Adipose tissue (tissue), 3 donors: ENCODE measurements around the gene VSTM4. TPM values are rescaled to one million over a fixed set of nuclear protein-coding genes. Genes with fewer than 3 reads are reported as not detected.

Experiments
- H3K27ac ChIP-seq: one replicate; pipeline ENCODE4 v1.5.1; 2013; ENCODE audit warnings: low read depth, low read length
- whole genome bisulfite sequencing, 3 donors: extraction: QIAGEN DNeasy Blood & Tissue Kit; methylation state at CpG; one replicate each; pipeline ENCODE4 v1.1.7; 2013; 5-methylcytosine and 5-hydroxymethylcytosine counted together
- polyA plus RNA-seq, 3 donors: library from polyadenylated mRNA; stranded (reverse); fragments of 200-250 nt; gene quantifications; one replicate each; pipeline ENCODE4 v1.2.3, GENCODE V29; 2013
- donor health status: healthy with polysubstance abuse.
- donor health status: Bipolar disorder and iron deficiency.
- donor health status: healthy.

The VSTM4 gene
- polyA plus RNA-seq, 3 donors: 2.5 to 18.2 (median 9.4) TPM

GRCh38 chr10:48970654-48971053, 144.7 kb downstream of the VSTM4 start:
- no peak overlapping the region for H3K27ac ChIP-seq
- 80 to 83% (median 81%) methylated on average over 4 of the region's 4 CpGs for WGBS, 3 donors

GRCh38 chr10:48970046-48970445, 145.3 kb downstream of the VSTM4 start:
- 83 to 94% (median 92%) methylated on average over 14 of the region's 14 CpGs for WGBS, 3 donors

DNA sequence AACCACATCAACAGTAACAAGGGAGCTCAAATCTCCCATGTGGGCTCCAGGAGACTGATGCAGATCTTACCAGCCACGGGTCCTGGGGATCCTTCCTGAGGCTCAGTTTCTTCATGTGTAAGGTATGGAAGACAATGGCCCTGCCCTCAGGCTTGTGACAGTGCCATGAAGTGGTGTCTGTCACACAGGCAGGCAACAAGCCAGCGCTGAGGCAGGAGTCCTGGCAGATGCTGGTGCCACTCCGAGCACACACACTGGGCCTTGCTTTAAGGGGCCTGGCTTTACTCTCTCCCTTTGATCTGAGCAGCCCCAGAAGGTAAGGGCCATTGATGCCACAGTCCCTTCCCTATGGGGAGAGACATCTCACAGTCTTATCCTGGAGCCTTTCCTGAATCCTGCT, 147.3 kb downstream of the VSTM4 start:
- 74 to 90% (median 84%) methylated on average over 3 of the region's 3 CpGs for WGBS, 3 donors
- no peak overlapping the region for H3K27ac ChIP-seq

More at GRCh38 chr10:48970046-48970445, 145.3 kb downstream of the VSTM4 start:
- no peak overlapping the region for H3K27ac ChIP-seq

DNA sequence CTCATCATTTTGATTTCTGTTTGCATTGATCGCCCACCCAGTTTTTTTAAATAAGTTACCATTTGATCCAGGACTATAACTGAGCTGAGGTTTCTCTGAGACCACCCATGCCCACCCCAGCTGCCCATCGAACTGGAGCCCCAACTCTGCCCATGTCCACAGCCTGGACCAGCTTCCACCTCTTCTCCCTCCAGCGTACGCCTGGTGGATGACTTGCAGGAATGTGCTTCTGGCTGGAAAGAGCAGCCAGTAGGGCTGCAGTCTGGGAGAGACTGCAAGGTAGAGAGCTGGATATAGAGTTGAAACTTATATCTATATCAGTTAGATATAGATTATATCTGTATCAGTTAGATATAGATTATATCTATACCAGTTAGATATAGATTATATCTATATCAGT, 149.9 kb downstream of the VSTM4 start:
- H3K27ac ChIP-seq: no peak overlapping the region
- 89 to 96% (median 94%) methylated on average over 4 of the region's 4 CpGs for WGBS, 3 donors

Other genes with a start within 250 kb of the VSTM4 start
- not detected for gene LRRC18, start 175.7 kb downstream of the VSTM4 start, polyA plus RNA-seq
- gene FAM170B, start 18.5 kb upstream of the VSTM4 start, polyA plus RNA-seq: not detected
- 10 to 100 TPM in 2 of 3 donors, 1 to 10 TPM in 1; 3.6 to 41.8 (median 26.4) TPM for gene TMEM273, start 72.9 kb upstream of the VSTM4 start, polyA plus RNA-seq
- under 1 TPM; under 0.01 to 0.05 (median 0.01) TPM for gene C10orf71, start 183.6 kb upstream of the VSTM4 start, polyA plus RNA-seq